A549 (cell line): ENCODE measurements around the gene PDE4D.
A peak's percentile ranks its signal among the peaks of the same experiment; 100 is the strongest.

Source experiments
- BHLHE40 ChIP-seq: IDR thresholded peaks from 2 replicates; pipeline ENCODE4 v1.6.1; 2012; ENCODE audit warnings: low read depth, low read length, inconsistent platforms
- CEBPB ChIP-seq, 2 experiments: fragments of >200 bp in 1 of 2; sonication (Bioruptor Twin) in 1 of 2; formaldehyde crosslinking in 1 of 2; IDR thresholded peaks; 2 replicates each; pipeline ENCODE4 v1.6.1; 2012 to 2016
- CTCF ChIP-seq: fragments of >200 bp; sonication (Bioruptor Twin); formaldehyde crosslinking; IDR thresholded peaks from 3 replicates; pipeline ENCODE4 v1.5.1; 2016
- EP300 ChIP-seq, 2 experiments: fragments of >200 bp; sonication (Bioruptor Twin); formaldehyde crosslinking; IDR thresholded peaks; 2 replicates in 1 of 2; 3 replicates in 1 of 2; pipeline ENCODE4 v1.6.1; 2016 to 2017
- JUN ChIP-seq, 2 experiments: fragments of >200 bp; sonication (Bioruptor Twin); formaldehyde crosslinking; IDR thresholded peaks; 2 replicates in 1 of 2; 3 replicates in 1 of 2; pipeline ENCODE4 v1.6.1; 2016 to 2017
- NR3C1 ChIP-seq: fragments of >200 bp; sonication (Bioruptor Twin); formaldehyde crosslinking; IDR thresholded peaks from 3 replicates; pipeline ENCODE4 v1.6.1; 2017
- POLR2AphosphoS2 ChIP-seq: conservative IDR thresholded peaks from 2 replicates; pipeline ENCODE4 v1.6.1; 2012; ENCODE audit warnings: low read length, improper control_type of control experiment, inconsistent platforms
- REST ChIP-seq: fragments of 200-600 bp; sonication (generic); IDR thresholded peaks from 2 replicates; pipeline ENCODE4 v1.6.1; 2016; ENCODE audit warnings: antibody characterized with exemption, mild to moderate bottlenecking, moderate library complexity
- SMC3 ChIP-seq: fragments of >200 bp; sonication (Bioruptor Twin); formaldehyde crosslinking; IDR thresholded peaks from 3 replicates; pipeline ENCODE4 v1.6.1; 2018; ENCODE audit warnings: inconsistent platforms
- SREBF2 ChIP-seq: fragments of 450-650 bp; IDR thresholded peaks from 2 replicates; pipeline ENCODE4 v1.6.1; 2014; ENCODE audit warnings: mild to moderate bottlenecking, moderate library complexity
- TP53 ChIP-seq: fragments of 250-450 bp; sonication (Bioruptor Pico); IDR thresholded peaks from 2 replicates; pipeline ENCODE4 v1.5.0; 2021; ENCODE audit warnings: mild to moderate bottlenecking, moderate library complexity
- ZC3H11A ChIP-seq: fragments of 450-650 bp; IDR thresholded peaks from 2 replicates; pipeline ENCODE4 v1.6.1; 2014; ENCODE audit warnings: antibody characterized with exemption, mild to moderate bottlenecking

- TF ChIP-seq POLR2AphosphoS2: no peak; the same call in 1 of the 2 replicates
- TF ChIP-seq TP53: no peak; the same call in 1 of the 2 replicates
- TF ChIP-seq JUN (IDR thresholded peaks at IDR 0.05): 0 out of 5 replicates have a peak, but pooled peaks of 1 of the 2 experiments have one; percentile 13
- no peak for TF ChIP-seq CTCF
- no peak for TF ChIP-seq SMC3
- no peak for TF ChIP-seq BHLHE40
- TF ChIP-seq NR3C1: no peak
- TF ChIP-seq ZC3H11A: no peak
- TF ChIP-seq SREBF2: no peak
- no peak for TF ChIP-seq REST
- TF ChIP-seq CEBPB (IDR thresholded peaks at IDR 0.05): no peak
- no peak for TF ChIP-seq EP300 (IDR thresholded peaks at IDR 0.05)
Measured at GRCh38 chr5:58983526-58984452, 909.7 kb downstream of the PDE4D start.
